Measurements from ENCODE around the gene FAM149A. TPM values are rescaled to one million over a fixed set of nuclear protein-coding genes. Genes with fewer than 3 reads are reported as not detected.

The FAM149A gene
- total RNA-seq, 1 donor, result 10.8 TPM

- H3K4me3 ChIP-seq (ENCODE audit: low read depth, low read length), result no peak overlapping the region
- TF ChIP-seq CTCF (IDR thresholded peaks at IDR 0.05; ENCODE audit: insufficient read depth, low read length), result no peak
- DNase-seq (ENCODE audit: low read depth), result no peak
These were observed 62.5 kb downstream of the FAM149A start for GRCh38 chr4:186166852-186167512.

- DNase-seq (ENCODE audit: low read depth), result no peak
- no peak for TF ChIP-seq CTCF (IDR thresholded peaks at IDR 0.05; ENCODE audit: insufficient read depth, low read length)
- H3K4me3 ChIP-seq (ENCODE audit: low read depth, low read length), result no peak overlapping the region
These were observed 63.1 kb downstream of the FAM149A start for GRCh38 chr4:186167605-186168004.

- no peak for TF ChIP-seq CTCF (IDR thresholded peaks at IDR 0.05; ENCODE audit: insufficient read depth, low read length)
- no peak for DNase-seq (ENCODE audit: low read depth)
- H3K4me3 ChIP-seq (ENCODE audit: low read depth, low read length), result no peak overlapping the region
These were observed 64.2 kb downstream of the FAM149A start for GRCh38 chr4:186168750-186169149.

- no peak for TF ChIP-seq CTCF (IDR thresholded peaks at IDR 0.05; ENCODE audit: insufficient read depth, low read length)
- DNase-seq (ENCODE audit: low read depth), result no peak
- no peak overlapping the region for H3K4me3 ChIP-seq (ENCODE audit: low read depth, low read length)
These were observed 64.9 kb downstream of the FAM149A start for GRCh38 chr4:186169333-186169944.

- peak; percentile 7 for TF ChIP-seq CTCF (IDR thresholded peaks at IDR 0.05; ENCODE audit: insufficient read depth, low read length)
- no peak for DNase-seq (ENCODE audit: low read depth)
- H3K4me3 ChIP-seq (ENCODE audit: low read depth, low read length), result no peak overlapping the region
These were observed 65.7 kb downstream of the FAM149A start for GRCh38 chr4:186169945-186170802.

- no peak for TF ChIP-seq CTCF (IDR thresholded peaks at IDR 0.05; ENCODE audit: insufficient read depth, low read length)
- no peak for DNase-seq (ENCODE audit: low read depth)
- H3K4me3 ChIP-seq (ENCODE audit: low read depth, low read length), result no peak overlapping the region
These were observed 66.5 kb downstream of the FAM149A start for GRCh38 chr4:186170966-186171365.

Data from fibroblast of the aortic adventitia (primary cell).